K562 (cell line): ENCODE measurements around the gene GSTO2. TPM values are rescaled to one million over a fixed set of nuclear protein-coding genes. Genes with fewer than 3 reads are reported as not detected.

ENCODE experiments used
- ATAC-seq: fragments of 200-7000 bp; cut with Tn5 transposase; 3 replicates; pipeline ENCODE4 v1.9.1; 2020; ENCODE audit warnings: moderate library complexity
- BruUV-seq: library from RNA; stranded (reverse); fragments of 400-500 nt; replicated peaks from 2 replicates; lab custom pipeline; 2021; lab: Mats Ljungman, UMichigan
- CTCF ChIA-PET: fragments of 300-600 bp; formaldehyde crosslinking; extraction: SDS; loops from one replicate; lab custom pipeline; 2021; ENCODE audit warnings: low intra/inter-chr PET ratio; lab: Yijun Ruan, JAX
- POLR2A ChIA-PET: fragments of 300-600, 350-650 bp; sonication (Branson Sonifier 250); formaldehyde crosslinking; extraction: SDS; loops from one replicate; lab custom pipeline; 2021; ENCODE audit warnings: antibody characterized with exemption, inconsistent platforms; lab: Yijun Ruan, JAX
- DNase-seq, 4 experiments: peaks; one replicate each; pipeline versions ENCODE4 v3.0.0 to v3.0.0-alpha.2; 2011 to 2018; ENCODE audit warnings: low spot score in 3 of 4, mixed read lengths in 3 of 4; ENCODE audit errors: extremely low read depth in 1 of 4
- FAIRE-seq: peaks from 2 replicates; lab custom pipeline; 2011; peaks lifted over from hg19 to GRCh38; lab: Jason Lieb, UNC
- H2AFZ ChIP-seq: 2 replicates; pipeline ENCODE4 v1.6.0; 2011; ENCODE audit warnings: low read depth, low read length, control low read depth, inconsistent platforms
- H3K27ac ChIP-seq: fragments of 200-600 bp; 3 replicates; pipeline ENCODE4 v1.8.0; 2011; ENCODE audit warnings: low read depth, mild to moderate bottlenecking, control low read depth, inconsistent platforms, low read length, moderate library complexity, mixed read lengths; ENCODE audit errors: extremely low read depth
- H3K27me3 ChIP-seq, 2 experiments: fragments of 300-600 bp in 1 of 2; 2 replicates in 1 of 2; 3 replicates in 1 of 2; pipeline versions ENCODE4 v1.6.0 to v1.8.0; 2011; ENCODE audit warnings: inconsistent platforms in 2 of 2, low read length in 2 of 2, mild to moderate bottlenecking in 1 of 2, mixed read lengths in 1 of 2, moderate library complexity in 1 of 2; ENCODE audit not compliant: control insufficient read depth in 2 of 2, insufficient read depth in 2 of 2
- H3K36me3 ChIP-seq: fragments of 300-600 bp; 3 replicates; pipeline ENCODE4 v1.8.0; 2011; ENCODE audit warnings: mild to moderate bottlenecking, low read length, inconsistent platforms; ENCODE audit not compliant: control insufficient read depth, insufficient read depth
- H3K4me1 ChIP-seq, 2 experiments: fragments of 200-600 bp in 1 of 2; replicated peaks in 1 of 2; 2 replicates in 1 of 2; 3 replicates in 1 of 2; pipeline versions ENCODE4 v1.5.1 to v1.8.0; 2011; ENCODE audit warnings: inconsistent platforms in 2 of 2, low read length in 2 of 2, mild to moderate bottlenecking in 1 of 2, mixed read lengths in 1 of 2, moderate library complexity in 1 of 2; ENCODE audit not compliant: control insufficient read depth in 2 of 2, insufficient read depth in 2 of 2
- H3K4me2 ChIP-seq: 2 replicates; pipeline ENCODE4 v1.6.1; 2011; ENCODE audit warnings: low read length, control low read depth, inconsistent platforms, mixed read lengths; ENCODE audit not compliant: insufficient read depth
- H3K4me3 ChIP-seq: fragments of 200-600 bp; sonication (generic), shearing (Covaris generic); 2 replicates; pipeline ENCODE4 v1.5.1; 2016; ENCODE audit warnings: control low read depth, inconsistent platforms
- H3K79me2 ChIP-seq: fragments of 200-600 bp; 3 replicates; pipeline ENCODE4 v1.8.0; 2011; ENCODE audit warnings: low read length, inconsistent platforms; ENCODE audit not compliant: control insufficient read depth, insufficient read depth
- H3K9ac ChIP-seq, 2 experiments: 2 replicates each; pipeline versions ENCODE4 v1.6.0 to v1.6.1; 2011; ENCODE audit warnings: low read depth in 2 of 2, low read length in 2 of 2, control low read depth in 1 of 2, inconsistent platforms in 1 of 2, mild to moderate bottlenecking in 1 of 2, mixed read lengths in 1 of 2; ENCODE audit not compliant: insufficient read depth in 1 of 2
- H3K9me1 ChIP-seq: one replicate; pipeline ENCODE4 v1.6.0; 2011; ENCODE audit warnings: inconsistent platforms, mild to moderate bottlenecking, low read length, moderate library complexity; ENCODE audit not compliant: control insufficient read depth, insufficient read depth
- H3K9me3 ChIP-seq: replicated peaks from 2 replicates; pipeline ENCODE4 v1.5.1; 2011; ENCODE audit warnings: low read depth, low read length, inconsistent platforms; ENCODE audit not compliant: control insufficient read depth, insufficient read depth
- H4K20me1 ChIP-seq: replicated peaks from 2 replicates; pipeline ENCODE4 v1.6.1; 2011; ENCODE audit warnings: low read length, inconsistent platforms, mixed read lengths; ENCODE audit not compliant: control insufficient read depth, insufficient read depth
- KAT8 ChIP-seq: fragments of 450-650 bp; IDR thresholded peaks from 2 replicates; pipeline ENCODE4 v1.6.1; 2016; ENCODE audit warnings: low read depth, mild to moderate bottlenecking
- TAL1 ChIP-seq: fragments of 450-650 bp; IDR thresholded peaks from 2 replicates; pipeline ENCODE4 v1.6.1; 2016; ENCODE audit warnings: mild to moderate bottlenecking
- ZNF717 ChIP-seq: fragments of 250-450 bp; sonication (Bioruptor Pico); IDR thresholded peaks from 2 replicates; pipeline ENCODE4 v1.5.0; 2021
- WGBS: fragments of 100-300 bp; shearing (Covaris generic); methylation state at CpG from one replicate; pipeline ENCODE4 v1.1.6; 2016; ENCODE audit warnings: low coverage, mixed read lengths; ENCODE audit not compliant: insufficient coverage; ENCODE audit errors: missing lambda C conversion rate; 5-methylcytosine and 5-hydroxymethylcytosine counted together
- in situ Hi-C: fragments of 300-500 bp; cut with MboI; formaldehyde crosslinking; loops from 4 replicates; pipeline ENCODE4 v1.15.0; 2018; ENCODE audit warnings: inconsistent platforms, mixed read lengths
- intact Hi-C: fragments of 100-400 bp; cut with micrococcal nuclease; formaldehyde crosslinking; loops from 2 replicates; pipeline ENCODE4 v1.14.2; 2022
- polyA plus RNA-seq, 8 experiments: library from polyadenylated mRNA; depleted of rRNA in 4 of 8; stranded (reverse) in 5 of 8; unstranded in 3 of 8; fragments of >200 nt; fragmentation: Nextera tagmentation in 2 of 8; fragmentation: Illumina TruSeq in 1 of 8; extraction: Ambion mirVana in 2 of 8; extraction: Trizol in 1 of 8; gene quantifications; 2 replicates each; pipeline versions ENCODE4 v1.2.1 to v1.2.3, GENCODE V29; 2011 to 2014; ENCODE audit warnings: inconsistent platforms in 1 of 8, missing spikeins in 1 of 8
- total RNA-seq, 7 experiments: library from RNA; depleted of rRNA in 6 of 7; stranded (reverse); fragments of >200 nt in 6 of 7; fragmentation: Illumina TruSeq in 2 of 7; extraction: Trizol in 2 of 7; gene quantifications; 2 replicates each; pipeline versions ENCODE4 v1.2.1 to v1.2.3, GENCODE V29; 2011 to 2021; ENCODE audit warnings: low replicate concordance in 1 of 7
- TF ChIP-seq, protein P1 (sequence below): fragments of 450-650 bp; formaldehyde crosslinking; IDR thresholded peaks from 2 replicates; pipeline ENCODE4 v1.4.0; 2020; ENCODE audit warnings: mild to moderate bottlenecking
- TF ChIP-seq, protein P2 (sequence below): fragments of 250-450 bp; sonication (Bioruptor Pico); IDR thresholded peaks from 2 replicates; pipeline ENCODE4 v1.4.0; 2020
- TF ChIP-seq, protein P3 (sequence below): fragments of 250-450 bp; sonication (Bioruptor Pico); IDR thresholded peaks from 2 replicates; pipeline ENCODE4 v1.4.0; 2020; ENCODE audit warnings: mild to moderate bottlenecking, moderate library complexity

Gene GSTO2
- total and polyA plus RNA-seq, 9 of the 15 experiments (the other 6 are each of a cell fraction or from before 2014, with no cell fraction given): 0.18 to 1.8 (median 0.90) TPM

DNA sequence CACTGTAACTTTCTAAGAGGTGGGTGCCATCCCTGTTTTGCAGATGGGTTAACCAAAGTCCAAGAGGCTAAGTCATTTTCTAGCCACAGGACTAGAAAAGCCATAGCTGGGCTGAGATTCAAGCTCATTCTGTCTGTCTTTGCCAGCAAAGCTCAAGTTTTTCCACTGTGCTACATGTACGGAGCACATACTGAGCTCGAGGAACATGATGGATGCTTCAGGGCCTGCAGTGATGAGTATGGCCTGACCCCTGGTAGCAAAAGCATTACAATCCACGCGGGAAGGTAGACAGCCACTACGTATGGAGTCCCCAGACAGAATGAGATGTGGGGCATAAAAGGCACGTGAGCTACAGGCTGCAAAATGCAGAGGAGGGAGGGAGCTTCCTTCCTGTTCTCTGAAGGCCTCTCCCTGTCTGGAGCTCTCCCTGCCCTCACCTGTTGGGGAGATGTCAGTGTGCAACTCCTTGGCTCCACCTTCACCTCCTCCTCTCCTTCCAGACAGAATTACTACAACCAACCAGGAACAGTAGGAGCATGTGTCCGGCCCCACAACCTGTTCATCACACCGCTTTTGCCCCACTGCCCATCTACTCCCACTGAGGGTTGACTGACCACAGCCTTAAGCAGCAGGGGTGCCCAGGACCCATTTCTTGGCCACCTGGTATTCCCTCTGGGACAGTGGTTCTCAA, 52.9 kb downstream of the GSTO2 start:
- H3K4me1 ChIP-seq: peaks cover 0 to 13% of the 10 kb centered on the region in 2 experiments; a peak in 3 of 5 replicates
- no peak overlapping the region for H2AFZ ChIP-seq
- DNase-seq (no peak), FAIRE-seq (no peak), ATAC-seq (no peak; the same call in 2 of the 3 replicates)
- H3K27ac ChIP-seq: no peak overlapping the region
- 80% methylated on average over 7 of the region's 8 CpGs for WGBS
- in situ Hi-C loops (no loop called here), intact Hi-C loops (no loop called here)
- H3K79me2 ChIP-seq: peaks cover 100% of the 10 kb centered on the region
- POLR2A ChIA-PET: interaction anchor here (0.7 to 1.2 kb wide), 4 partner anchors 14 to 67 kb away, joined by 4 to 5 read pairs (median 4); partner anchors contain the start of gene GSTO1
- no peak overlapping the region for H3K4me2 ChIP-seq
- no peaks in the 10 kb centered on the region for H3K27me3 ChIP-seq
- no TSS peak for BruUV-seq
- CTCF ChIA-PET: no interaction called here
- peak overlapping the region in 1 of 2 experiments; percentile 35; a peak in 1 of 4 replicates for H3K9ac ChIP-seq
- peaks cover 75% of the 10 kb centered on the region for H4K20me1 ChIP-seq
- H3K9me1 ChIP-seq: peaks cover 19% of the 10 kb centered on the region
- no peak overlapping the region for H3K4me3 ChIP-seq
- H3K9me3 ChIP-seq: no peaks in the 10 kb centered on the region
- H3K36me3 ChIP-seq: peaks cover 73% of the 10 kb centered on the region; the same call in 2 of the 3 replicates
- TF ChIP-seq, protein P1, sequence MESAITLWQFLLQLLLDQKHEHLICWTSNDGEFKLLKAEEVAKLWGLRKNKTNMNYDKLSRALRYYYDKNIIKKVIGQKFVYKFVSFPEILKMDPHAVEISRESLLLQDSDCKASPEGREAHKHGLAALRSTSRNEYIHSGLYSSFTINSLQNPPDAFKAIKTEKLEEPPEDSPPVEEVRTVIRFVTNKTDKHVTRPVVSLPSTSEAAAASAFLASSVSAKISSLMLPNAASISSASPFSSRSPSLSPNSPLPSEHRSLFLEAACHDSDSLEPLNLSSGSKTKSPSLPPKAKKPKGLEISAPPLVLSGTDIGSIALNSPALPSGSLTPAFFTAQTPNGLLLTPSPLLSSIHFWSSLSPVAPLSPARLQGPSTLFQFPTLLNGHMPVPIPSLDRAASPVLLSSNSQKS (CRISPR knock-in tag): no peak
- no peak for TF ChIP-seq ZNF717 (CRISPR knock-in tag)
- no peak for TF ChIP-seq KAT8
- TF ChIP-seq, protein P2, sequence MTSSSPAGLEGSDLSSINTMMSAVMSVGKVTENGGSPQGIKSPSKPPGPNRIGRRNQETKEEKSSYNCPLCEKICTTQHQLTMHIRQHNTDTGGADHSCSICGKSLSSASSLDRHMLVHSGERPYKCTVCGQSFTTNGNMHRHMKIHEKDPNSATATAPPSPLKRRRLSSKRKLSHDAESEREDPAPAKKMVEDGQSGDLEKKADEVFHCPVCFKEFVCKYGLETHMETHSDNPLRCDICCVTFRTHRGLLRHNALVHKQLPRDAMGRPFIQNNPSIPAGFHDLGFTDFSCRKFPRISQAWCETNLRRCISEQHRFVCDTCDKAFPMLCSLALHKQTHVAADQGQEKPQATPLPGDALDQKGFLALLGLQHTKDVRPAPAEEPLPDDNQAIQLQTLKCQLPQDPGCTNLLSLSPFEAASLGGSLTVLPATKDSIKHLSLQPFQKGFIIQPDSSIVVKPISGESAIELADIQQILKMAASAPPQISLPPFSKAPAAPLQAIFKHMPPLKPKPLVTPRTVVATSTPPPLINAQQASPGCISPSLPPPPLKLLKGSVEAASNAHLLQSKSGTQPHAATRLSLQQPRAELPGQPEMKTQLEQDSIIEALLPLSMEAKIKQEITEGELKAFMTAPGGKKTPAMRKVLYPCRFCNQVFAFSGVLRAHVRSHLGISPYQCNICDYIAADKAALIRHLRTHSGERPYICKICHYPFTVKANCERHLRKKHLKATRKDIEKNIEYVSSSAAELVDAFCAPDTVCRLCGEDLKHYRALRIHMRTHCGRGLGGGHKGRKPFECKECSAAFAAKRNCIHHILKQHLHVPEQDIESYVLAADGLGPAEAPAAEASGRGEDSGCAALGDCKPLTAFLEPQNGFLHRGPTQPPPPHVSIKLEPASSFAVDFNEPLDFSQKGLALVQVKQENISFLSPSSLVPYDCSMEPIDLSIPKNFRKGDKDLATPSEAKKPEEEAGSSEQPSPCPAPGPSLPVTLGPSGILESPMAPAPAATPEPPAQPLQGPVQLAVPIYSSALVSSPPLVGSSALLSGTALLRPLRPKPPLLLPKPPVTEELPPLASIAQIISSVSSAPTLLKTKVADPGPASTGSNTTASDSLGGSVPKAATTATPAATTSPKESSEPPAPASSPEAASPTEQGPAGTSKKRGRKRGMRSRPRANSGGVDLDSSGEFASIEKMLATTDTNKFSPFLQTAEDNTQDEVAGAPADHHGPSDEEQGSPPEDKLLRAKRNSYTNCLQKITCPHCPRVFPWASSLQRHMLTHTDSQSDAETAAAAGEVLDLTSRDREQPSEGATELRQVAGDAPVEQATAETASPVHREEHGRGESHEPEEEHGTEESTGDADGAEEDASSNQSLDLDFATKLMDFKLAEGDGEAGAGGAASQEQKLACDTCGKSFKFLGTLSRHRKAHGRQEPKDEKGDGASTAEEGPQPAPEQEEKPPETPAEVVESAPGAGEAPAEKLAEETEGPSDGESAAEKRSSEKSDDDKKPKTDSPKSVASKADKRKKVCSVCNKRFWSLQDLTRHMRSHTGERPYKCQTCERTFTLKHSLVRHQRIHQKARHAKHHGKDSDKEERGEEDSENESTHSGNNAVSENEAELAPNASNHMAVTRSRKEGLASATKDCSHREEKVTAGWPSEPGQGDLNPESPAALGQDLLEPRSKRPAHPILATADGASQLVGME (CRISPR knock-in tag): no peak
- TF ChIP-seq, protein P3, sequence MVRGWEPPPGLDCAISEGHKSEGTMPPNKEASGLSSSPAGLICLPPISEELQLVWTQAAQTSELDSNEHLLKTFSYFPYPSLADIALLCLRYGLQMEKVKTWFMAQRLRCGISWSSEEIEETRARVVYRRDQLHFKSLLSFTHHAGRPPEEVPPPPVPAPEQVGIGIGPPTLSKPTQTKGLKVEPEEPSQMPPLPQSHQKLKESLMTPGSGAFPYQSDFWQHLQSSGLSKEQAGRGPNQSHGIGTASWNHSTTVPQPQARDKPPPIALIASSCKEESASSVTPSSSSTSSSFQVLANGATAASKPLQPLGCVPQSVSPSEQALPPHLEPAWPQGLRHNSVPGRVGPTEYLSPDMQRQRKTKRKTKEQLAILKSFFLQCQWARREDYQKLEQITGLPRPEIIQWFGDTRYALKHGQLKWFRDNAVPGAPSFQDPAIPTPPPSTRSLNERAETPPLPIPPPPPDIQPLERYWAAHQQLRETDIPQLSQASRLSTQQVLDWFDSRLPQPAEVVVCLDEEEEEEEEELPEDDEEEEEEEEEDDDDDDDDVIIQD (CRISPR knock-in tag): no peak
- TF ChIP-seq TAL1: no peak
